AG09319 (cell line): ENCODE results near the gene BLOC1S3.

ENCODE experiments used
- DNase-seq: peaks from one replicate; pipeline ENCODE4 v3.0.0-alpha.2; 2010; ENCODE audit warnings: low read depth; ENCODE audit errors: extremely low read depth
- CTCF ChIP-seq: IDR thresholded peaks from 2 replicates; pipeline ENCODE4 v1.5.1; 2011; ENCODE audit warnings: low read depth, mild to moderate bottlenecking, inconsistent platforms, low read length, moderate library complexity

Gene BLOC1S3

GRCh38 chr19:45171211-45171623, 7.4 kb upstream of the BLOC1S3 start:
- no peak for TF ChIP-seq CTCF
- DNase-seq, result no peak

- TF ChIP-seq CTCF, result no peak
Observed at GRCh38 chr19:45172173-45172572, 6.4 kb upstream of the BLOC1S3 start.

GRCh38 chr19:45172611-45173208, 5.9 kb upstream of the BLOC1S3 start:
- DNase-seq, result no peak
- no peak for TF ChIP-seq CTCF

More at GRCh38 chr19:45172173-45172572, 6.4 kb upstream of the BLOC1S3 start:
- no peak for DNase-seq

GRCh38 chr19:45173816-45174215, 4.8 kb upstream of the BLOC1S3 start:
- no peak for TF ChIP-seq CTCF
- no peak for DNase-seq

- DNase-seq, result no peak
- TF ChIP-seq CTCF, result no peak
Observed at GRCh38 chr19:45175515-45176345, 2.9 kb upstream of the BLOC1S3 start.

GRCh38 chr19:45177817-45178261, 745 bp upstream of the BLOC1S3 start, which contains the start of gene TRAPPC6A:
Gene TRAPPC6A, minus strand, starts transcription at chr19:45178237. Its CDS starts 19 bp downstream, at chr19:45178218.
- no peak for TF ChIP-seq CTCF
- no peak for DNase-seq
